A549 (cell line): ENCODE measurements around the gene ITGB1BP1. TPM values are rescaled to one million over a fixed set of nuclear protein-coding genes. Genes with fewer than 3 reads are reported as not detected.

Source experiments
- ATAC-seq, 2 experiments: fragments of 200-7000 bp in 1 of 2; fragments of >200 bp in 1 of 2; cut with Nextera tagmentation in 1 of 2; cut with Tn5 transposase in 1 of 2; 3 replicates each; pipeline versions ENCODE4 v1.8.0 to v1.9.1; 2018 to 2020; ENCODE audit warnings: mild to moderate bottlenecking in 1 of 2, moderate library complexity in 1 of 2
- CTCF ChIA-PET: fragments of 300-600 bp; sonication (Branson Sonifier 250); formaldehyde crosslinking; extraction: SDS; loops from one replicate; lab custom pipeline; 2021; ENCODE audit warnings: antibody characterized with exemption, inconsistent platforms; lab: Yijun Ruan, JAX
- POLR2A ChIA-PET: fragments of 350-600 bp; formaldehyde crosslinking; extraction: SDS; loops from one replicate; lab custom pipeline; 2021; ENCODE audit warnings: antibody characterized with exemption, inconsistent platforms; lab: Yijun Ruan, JAX
- DNase-seq, 2 experiments: peaks; one replicate each; pipeline versions ENCODE4 v3.0.0 to v3.0.0-alpha.2; 2011 to 2016; ENCODE audit warnings: low read depth in 1 of 2, low spot score in 1 of 2
- FAIRE-seq: peaks from 2 replicates; lab custom pipeline; 2011; peaks lifted over from hg19 to GRCh38; lab: Jason Lieb, UNC
- H3K27ac ChIP-seq, 2 experiments: fragments of >200 bp; sonication (Bioruptor Twin); formaldehyde crosslinking; 3 replicates each; pipeline ENCODE4 v1.5.1; 2016 to 2017
- H3K4me1 ChIP-seq: fragments of >200 bp; sonication (Bioruptor Twin); formaldehyde crosslinking; 3 replicates; pipeline ENCODE4 v1.6.1; 2016
- H3K4me2 ChIP-seq: fragments of >200 bp; sonication (Bioruptor Twin); formaldehyde crosslinking; 3 replicates; pipeline ENCODE4 v1.6.1; 2016
- H3K4me3 ChIP-seq: fragments of >200 bp; sonication (Bioruptor Twin); formaldehyde crosslinking; 3 replicates; pipeline ENCODE4 v1.5.1; 2016
- H3K9me3 ChIP-seq: fragments of >200 bp; sonication (Bioruptor Twin); formaldehyde crosslinking; 3 replicates; pipeline ENCODE4 v1.6.1; 2016
- BHLHE40 ChIP-seq: IDR thresholded peaks from 2 replicates; pipeline ENCODE4 v1.6.1; 2012; ENCODE audit warnings: low read depth, low read length, inconsistent platforms
- CBX8 ChIP-seq: fragments of 200-600 bp; sonication (generic); IDR thresholded peaks from 2 replicates; pipeline ENCODE4 v1.6.1; 2016
- CHD2 ChIP-seq: fragments of 150-350 bp; IDR thresholded peaks from 2 replicates; pipeline ENCODE4 v1.6.1; 2014; ENCODE audit warnings: low read length; ENCODE audit not compliant: partially characterized antibody
- ESRRA ChIP-seq: fragments of 150-350 bp; IDR thresholded peaks from 2 replicates; pipeline ENCODE4 v1.6.1; 2014; ENCODE audit warnings: mild to moderate bottlenecking, low read length, borderline replicate concordance
- HOXA7 ChIP-seq: fragments of 250-450 bp; sonication (Bioruptor Pico); IDR thresholded peaks from 2 replicates; pipeline ENCODE4 v1.5.0; 2020; ENCODE audit warnings: mild to moderate bottlenecking, moderate library complexity
- HOXB13 ChIP-seq: fragments of 250-450 bp; sonication (Bioruptor Pico); IDR thresholded peaks from 2 replicates; pipeline ENCODE4 v1.5.0; 2020; ENCODE audit warnings: low read depth, mild to moderate bottlenecking, moderate library complexity
- MAFK ChIP-seq: fragments of 450-650 bp; IDR thresholded peaks from 2 replicates; pipeline ENCODE4 v1.6.1; 2014; ENCODE audit not compliant: partially characterized antibody
- NR3C1 ChIP-seq: fragments of >200 bp; sonication (Bioruptor Twin); formaldehyde crosslinking; IDR thresholded peaks from 3 replicates; pipeline ENCODE4 v1.6.1; 2017
- POLR2A ChIP-seq: IDR thresholded peaks from 2 replicates; pipeline ENCODE4 v1.6.1; 2012; ENCODE audit warnings: mild to moderate bottlenecking, low read length
- POLR2AphosphoS2 ChIP-seq: conservative IDR thresholded peaks from 2 replicates; pipeline ENCODE4 v1.6.1; 2012; ENCODE audit warnings: low read length, improper control_type of control experiment, inconsistent platforms
- RFX5 ChIP-seq: fragments of 450-650 bp; IDR thresholded peaks from 2 replicates; pipeline ENCODE4 v1.7.1; 2014; ENCODE audit warnings: antibody characterized with exemption, mild to moderate bottlenecking, moderate library complexity
- ZFP36 ChIP-seq: fragments of 450-650 bp; IDR thresholded peaks from 2 replicates; pipeline ENCODE4 v1.6.1; 2014; ENCODE audit warnings: borderline replicate concordance; ENCODE audit not compliant: partially characterized antibody
- ZSCAN20 ChIP-seq: fragments of 250-450 bp; sonication (Bioruptor Pico); IDR thresholded peaks from 2 replicates; pipeline ENCODE4 v1.8.0; 2022; ENCODE audit warnings: mild to moderate bottlenecking, moderate library complexity
- WGBS: methylation state at CpG from one replicate; pipeline ENCODE4 v1.1.6; 2017; ENCODE audit errors: missing lambda C conversion rate; 5-methylcytosine and 5-hydroxymethylcytosine counted together
- polyA plus RNA-seq, 4 experiments: library from polyadenylated mRNA; depleted of rRNA in 3 of 4; stranded (reverse); fragments of >200 nt; fragmentation: RNase III in 1 of 4; extraction: RNeasy Plus Mini Kit Qiagen cat#74134 plus additional on column Dnase treatment in 1 of 4; gene quantifications; 2 replicates in 3 of 4; 3 replicates in 1 of 4; pipeline ENCODE4 v1.2.3, GENCODE V29; 2011 to 2017
- TF ChIP-seq, protein P1 (sequence below): fragments of >200 bp; sonication (Bioruptor Twin); formaldehyde crosslinking; IDR thresholded peaks from 2 replicates; pipeline ENCODE4 v1.6.1; 2016
- TF ChIP-seq, protein P2 (sequence below): fragments of 450-650 bp; IDR thresholded peaks from 2 replicates; pipeline ENCODE4 v1.6.1; 2014; ENCODE audit warnings: antibody characterized with exemption
- TF ChIP-seq, protein P3 (sequence below): fragments of 200-600 bp; sonication (generic); IDR thresholded peaks from 2 replicates; pipeline ENCODE4 v1.6.1; 2016; ENCODE audit warnings: antibody characterized with exemption, mild to moderate bottlenecking, moderate library complexity
- TF ChIP-seq, protein P4 (sequence below): fragments of >200 bp; sonication (Bioruptor Twin); formaldehyde crosslinking; IDR thresholded peaks from 3 replicates; pipeline ENCODE4 v1.6.1; 2016

The ITGB1BP1 gene
- polyA plus RNA-seq, 2 of the 4 experiments (the other 2 are of a cell fraction), result 99.3 to 136 TPM

DNA sequence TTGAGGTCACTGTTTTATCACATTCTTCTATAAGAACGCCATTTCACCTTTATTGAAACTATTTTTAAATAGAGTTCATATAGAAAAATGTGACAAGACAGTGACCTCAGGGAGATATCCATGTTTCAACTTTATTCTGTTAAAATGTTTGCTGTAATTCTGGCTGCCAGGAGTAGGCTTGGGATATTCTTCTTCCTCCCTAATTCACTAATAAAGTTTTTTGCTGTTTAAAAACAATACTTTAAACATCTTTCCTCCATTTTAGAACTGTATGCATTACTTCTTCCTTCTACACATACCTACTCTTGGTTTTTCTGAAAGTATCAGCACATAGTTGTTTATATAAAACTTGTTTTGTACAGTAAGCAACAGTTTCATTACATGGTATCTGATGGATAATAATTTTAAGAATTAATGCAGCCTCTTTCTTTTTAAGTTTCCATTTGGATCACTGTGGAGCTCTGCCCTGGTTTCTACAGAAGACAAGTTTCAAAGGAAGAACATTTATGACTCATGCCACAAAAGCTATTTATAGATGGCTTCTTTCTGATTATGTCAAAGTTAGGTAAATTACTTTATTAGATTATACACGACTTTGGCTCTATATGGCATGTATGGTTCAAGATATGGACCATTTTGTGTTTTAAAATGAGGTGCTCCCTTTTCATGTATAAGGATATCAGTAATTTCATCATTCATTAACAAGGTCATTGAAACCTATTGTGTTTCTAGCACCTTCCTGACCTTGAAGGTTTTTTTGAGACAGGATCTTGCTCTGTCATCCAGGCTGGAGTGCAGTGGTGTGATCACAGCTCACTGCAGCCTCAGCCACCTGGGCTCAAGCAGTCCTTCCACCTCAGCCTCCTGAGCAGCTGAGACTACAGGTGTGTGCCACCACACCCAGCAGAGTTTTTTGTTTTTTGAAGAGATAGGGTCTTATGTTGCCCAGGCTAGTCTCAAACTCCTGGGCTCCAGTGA lies 7.3 kb upstream of the ITGB1BP1 start:
- Histone ChIP-seq H3K4me2 (no peak overlapping the region), H3K4me3 (no peak overlapping the region), H3K9me3 (no peaks in the 10 kb centered on the region), H3K27ac (no peak overlapping the region), H3K4me1 (0 out of 3 replicates have a peak, but pooled peaks cover 3% of the 10 kb centered on the region)
- ChIA-PET CTCF (no interaction called here), POLR2A (no interaction called here)
- no peak for ATAC-seq
- FAIRE-seq, result peak; percentile 23
- no peak for DNase-seq
- TF ChIP-seq HOXB13 (CRISPR knock-in tag) (no peak), NR3C1 (no peak), CHD2 (no peak), MAFK (no peak), CBX8 (no peak), POLR2A (no peak), ESRRA (no peak), ZSCAN20 (no peak), RFX5 (no peak), ZFP36 (no peak)
- TF ChIP-seq, protein P1, sequence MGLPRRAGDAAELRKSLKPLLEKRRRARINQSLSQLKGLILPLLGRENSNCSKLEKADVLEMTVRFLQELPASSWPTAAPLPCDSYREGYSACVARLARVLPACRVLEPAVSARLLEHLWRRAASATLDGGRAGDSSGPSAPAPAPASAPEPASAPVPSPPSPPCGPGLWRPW, result no peak
- TF ChIP-seq, protein P2, sequence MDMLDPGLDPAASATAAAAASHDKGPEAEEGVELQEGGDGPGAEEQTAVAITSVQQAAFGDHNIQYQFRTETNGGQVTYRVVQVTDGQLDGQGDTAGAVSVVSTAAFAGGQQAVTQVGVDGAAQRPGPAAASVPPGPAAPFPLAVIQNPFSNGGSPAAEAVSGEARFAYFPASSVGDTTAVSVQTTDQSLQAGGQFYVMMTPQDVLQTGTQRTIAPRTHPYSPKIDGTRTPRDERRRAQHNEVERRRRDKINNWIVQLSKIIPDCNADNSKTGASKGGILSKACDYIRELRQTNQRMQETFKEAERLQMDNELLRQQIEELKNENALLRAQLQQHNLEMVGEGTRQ, result no peak
- TF ChIP-seq, protein P3, sequence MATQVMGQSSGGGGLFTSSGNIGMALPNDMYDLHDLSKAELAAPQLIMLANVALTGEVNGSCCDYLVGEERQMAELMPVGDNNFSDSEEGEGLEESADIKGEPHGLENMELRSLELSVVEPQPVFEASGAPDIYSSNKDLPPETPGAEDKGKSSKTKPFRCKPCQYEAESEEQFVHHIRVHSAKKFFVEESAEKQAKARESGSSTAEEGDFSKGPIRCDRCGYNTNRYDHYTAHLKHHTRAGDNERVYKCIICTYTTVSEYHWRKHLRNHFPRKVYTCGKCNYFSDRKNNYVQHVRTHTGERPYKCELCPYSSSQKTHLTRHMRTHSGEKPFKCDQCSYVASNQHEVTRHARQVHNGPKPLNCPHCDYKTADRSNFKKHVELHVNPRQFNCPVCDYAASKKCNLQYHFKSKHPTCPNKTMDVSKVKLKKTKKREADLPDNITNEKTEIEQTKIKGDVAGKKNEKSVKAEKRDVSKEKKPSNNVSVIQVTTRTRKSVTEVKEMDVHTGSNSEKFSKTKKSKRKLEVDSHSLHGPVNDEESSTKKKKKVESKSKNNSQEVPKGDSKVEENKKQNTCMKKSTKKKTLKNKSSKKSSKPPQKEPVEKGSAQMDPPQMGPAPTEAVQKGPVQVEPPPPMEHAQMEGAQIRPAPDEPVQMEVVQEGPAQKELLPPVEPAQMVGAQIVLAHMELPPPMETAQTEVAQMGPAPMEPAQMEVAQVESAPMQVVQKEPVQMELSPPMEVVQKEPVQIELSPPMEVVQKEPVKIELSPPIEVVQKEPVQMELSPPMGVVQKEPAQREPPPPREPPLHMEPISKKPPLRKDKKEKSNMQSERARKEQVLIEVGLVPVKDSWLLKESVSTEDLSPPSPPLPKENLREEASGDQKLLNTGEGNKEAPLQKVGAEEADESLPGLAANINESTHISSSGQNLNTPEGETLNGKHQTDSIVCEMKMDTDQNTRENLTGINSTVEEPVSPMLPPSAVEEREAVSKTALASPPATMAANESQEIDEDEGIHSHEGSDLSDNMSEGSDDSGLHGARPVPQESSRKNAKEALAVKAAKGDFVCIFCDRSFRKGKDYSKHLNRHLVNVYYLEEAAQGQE, result no peak
- WGBS, result 74% methylated on average over 2 of the region's 2 CpGs

DNA sequence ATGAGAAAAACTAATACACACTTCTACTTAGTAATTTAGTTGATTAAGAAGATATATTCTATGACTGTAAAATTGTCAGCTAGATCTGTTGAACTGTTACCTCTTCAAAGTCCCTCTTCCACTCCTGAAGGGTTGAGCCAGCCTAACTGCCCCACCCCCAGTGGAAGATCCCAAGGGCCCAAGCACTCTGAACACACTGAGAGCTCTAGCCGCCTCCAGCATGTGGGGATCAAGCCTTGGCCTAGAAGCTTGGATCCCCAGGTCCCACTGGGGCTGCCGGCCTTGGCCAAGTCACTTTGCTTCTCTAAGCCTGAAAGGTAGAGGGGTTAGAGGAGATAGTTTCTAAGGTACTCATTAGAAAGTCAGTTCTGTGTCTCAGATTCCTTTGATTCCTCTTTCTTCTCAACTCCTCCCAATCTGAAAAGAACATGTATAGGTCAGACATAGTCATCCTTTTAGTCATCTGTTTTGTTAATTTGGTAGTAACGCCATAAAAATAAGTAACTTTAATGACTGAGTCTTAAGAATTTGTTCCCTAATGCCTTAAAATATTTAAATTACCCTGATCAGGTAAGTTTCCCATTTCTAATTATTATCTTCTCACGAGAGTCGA lies 5.7 kb upstream of the ITGB1BP1 start:
- H3K27ac ChIP-seq, result no peak overlapping the region
- TF ChIP-seq POLR2AphosphoS2, result no peak
- TF ChIP-seq HOXA7 (CRISPR knock-in tag), result no peak
- TF ChIP-seq, protein P4, sequence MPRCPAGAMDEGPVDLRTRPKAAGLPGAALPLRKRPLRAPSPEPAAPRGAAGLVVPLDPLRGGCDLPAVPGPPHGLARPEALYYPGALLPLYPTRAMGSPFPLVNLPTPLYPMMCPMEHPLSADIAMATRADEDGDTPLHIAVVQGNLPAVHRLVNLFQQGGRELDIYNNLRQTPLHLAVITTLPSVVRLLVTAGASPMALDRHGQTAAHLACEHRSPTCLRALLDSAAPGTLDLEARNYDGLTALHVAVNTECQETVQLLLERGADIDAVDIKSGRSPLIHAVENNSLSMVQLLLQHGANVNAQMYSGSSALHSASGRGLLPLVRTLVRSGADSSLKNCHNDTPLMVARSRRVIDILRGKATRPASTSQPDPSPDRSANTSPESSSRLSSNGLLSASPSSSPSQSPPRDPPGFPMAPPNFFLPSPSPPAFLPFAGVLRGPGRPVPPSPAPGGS, result no peak
- TF ChIP-seq ESRRA, result no peak
- TF ChIP-seq BHLHE40, result no peak
- H3K4me1 ChIP-seq, result peaks cover 13% of the 10 kb centered on the region
- CTCF ChIA-PET, result interaction anchor here (0.6 to 0.7 kb wide), 2 partner anchors 12 to 50 kb away, joined by 3 to 4 read pairs; no protein-coding TSS in a partner anchor
- no peak overlapping the region for H3K4me2 ChIP-seq
- H3K4me3 ChIP-seq, result no peak overlapping the region
- WGBS, result 72% methylated on average over 5 of the region's 5 CpGs
- FAIRE-seq (no peak), DNase-seq (no peak), ATAC-seq (no peak)
- POLR2A ChIA-PET, result no interaction called here
- H3K9me3 ChIP-seq, result no peaks in the 10 kb centered on the region
